Activated CD4-positive, alpha-beta T cell treated with anti-CD3 and anti-CD28 coated beads for 36 hours (primary cell): ENCODE data around the gene PXYLP1. TPM values are rescaled to one million over a fixed set of nuclear protein-coding genes. Genes with fewer than 3 reads are reported as not detected.

Experiments
- ATAC-seq: fragments of 200-7000 bp; cut with Tn5 transposase; one replicate; pipeline ENCODE4 v1.10.0; 2021; ENCODE audit warnings: mild to moderate bottlenecking, moderate library complexity
- CTCF ChIA-PET: fragments of 350-600 bp; sonication (Branson Sonifier 250); formaldehyde crosslinking; loops from one replicate; lab custom pipeline; 2021; ENCODE audit warnings: antibody characterized with exemption; lab: Charles Lee
- POLR2A ChIA-PET: fragments of 350-600 bp; sonication (Branson Sonifier 250); formaldehyde crosslinking; loops from one replicate; lab custom pipeline; 2021; ENCODE audit warnings: antibody characterized with exemption, inconsistent platforms; lab: Charles Lee
- DNase-seq: peaks from one replicate; pipeline ENCODE4 v3.0.0-alpha.2; 2020
- H3K27ac Mint-ChIP-seq: one replicate; pipeline ENCODE4 v1.8.0; 2021; ENCODE audit warnings: mixed read lengths
- H3K27me3 Mint-ChIP-seq: one replicate; pipeline ENCODE4 v1.8.0; 2021; ENCODE audit warnings: mixed read lengths
- H3K36me3 Mint-ChIP-seq: one replicate; pipeline ENCODE4 v1.8.0; 2021; ENCODE audit warnings: low read depth, mixed read lengths
- H3K4me1 Mint-ChIP-seq: one replicate; pipeline ENCODE4 v1.8.0; 2021; ENCODE audit warnings: mixed read lengths
- H3K4me3 Mint-ChIP-seq: one replicate; pipeline ENCODE4 v1.8.0; 2021; ENCODE audit warnings: mild to moderate bottlenecking, moderate library complexity, mixed read lengths
- H3K9me3 Mint-ChIP-seq: one replicate; pipeline ENCODE4 v1.8.0; 2021; ENCODE audit warnings: low read depth, mixed read lengths
- intact Hi-C, 2 experiments: fragments of 100-400 bp; cut with DNase I in 1 of 2; cut with micrococcal nuclease in 1 of 2; formaldehyde crosslinking; loops; one replicate each; pipeline versions ENCODE4 v1.14.2 to v1.15.1; 2022 to 2024; cut with DNase I, micrococcal nuclease
- total RNA-seq, 2 experiments: library from RNA; stranded (reverse); gene quantifications; one replicate each; pipeline ENCODE4 v1.2.3, GENCODE V29; 2021

Gene PXYLP1
- total RNA-seq, 2 experiments from 2014 or later = 10.3 to 12.2 TPM

- CTCF ChIA-PET = interaction anchor here (0.8 to 1.2 kb wide), 2 partner anchors 9 to 26 kb away, joined by 3 read pairs; no protein-coding TSS in a partner anchor
- H3K27ac Mint-ChIP-seq = no peak overlapping the region
These were observed 2.5 kb upstream of the PXYLP1 start for GRCh38 chr3:141229132-141229531.

GRCh38 chr3:141230293-141230692 lies 1.3 kb upstream of the PXYLP1 start:
- Mint-ChIP-seq H3K27ac (peak overlapping the region; percentile 98), H3K4me3 (peak overlapping the region; percentile 94), H3K4me1 (peaks cover 38% of the 10 kb centered on the region), H3K36me3 (peaks cover 6% of the 10 kb centered on the region), H3K27me3 (no peaks in the 10 kb centered on the region), H3K9me3 (no peaks in the 10 kb centered on the region)
- intact Hi-C loops = loop anchor here (2.0 to 10.0 kb wide), 8 partner anchors 73 to 1841 kb away; partner anchors contain the start of genes ATP1B3 (in 1 of the 2), COPB2 (in 1 of the 2) and XRN1 (in 1 of the 2)
- no peak for ATAC-seq
- CTCF ChIA-PET = interaction anchor here (0.6 to 3.1 kb wide), 2 partner anchors 10 to 25 kb away, joined by 4 to 42 read pairs; no protein-coding TSS in a partner anchor
- POLR2A ChIA-PET = no interaction called here
- no peak for DNase-seq

More at GRCh38 chr3:141229132-141229531, 2.5 kb upstream of the PXYLP1 start:
- Mint-ChIP-seq H3K9me3 (peaks cover 4% of the 10 kb centered on the region), H3K4me3 (no peak overlapping the region), H3K27me3 (no peaks in the 10 kb centered on the region), H3K36me3 (no peaks in the 10 kb centered on the region), H3K4me1 (peaks cover 27% of the 10 kb centered on the region)
- POLR2A ChIA-PET = no interaction called here
- intact Hi-C loops = no loop called here
- DNase-seq = no peak
- ATAC-seq = no peak

- POLR2A ChIA-PET = interaction anchor here (0.7 to 1.5 kb wide), 12 partner anchors 11 to 289 kb away, joined by 3 to 9 read pairs (median 4); partner anchors contain the start of gene RASA2
- Mint-ChIP-seq H3K9me3 (no peaks in the 10 kb centered on the region), H3K4me3 (peak overlapping the region; percentile 94), H3K27me3 (no peaks in the 10 kb centered on the region), H3K27ac (peak overlapping the region; percentile 78), H3K36me3 (peaks cover 11% of the 10 kb centered on the region), H3K4me1 (peaks cover 55% of the 10 kb centered on the region)
- peak; percentile 53 for DNase-seq
- peak; percentile 1 for ATAC-seq
- intact Hi-C loops = loop anchor here (1.0 to 10.0 kb wide), 13 partner anchors 24 to 1843 kb away; partner anchors contain the start of genes ATP1B3 (in 1 of the 2), COPB2 (in 1 of the 2), SLC25A36 (in 1 of the 2) and XRN1 (in 1 of the 2)
- CTCF ChIA-PET = interaction anchor here (0.5 to 3.1 kb wide), 31 partner anchors 10 to 223 kb away, joined by 3 to 42 read pairs (median 5); no protein-coding TSS in a partner anchor
These were observed 563 bp downstream of the PXYLP1 start for GRCh38 chr3:141231952-141232823.

- intact Hi-C loops = loop anchor here (5.0 to 10.0 kb wide), 5 partner anchors 219 to 1211 kb away; partner anchors contain the start of genes ATP1B3 (in 1 of the 2) and XRN1 (in 1 of the 2)
- Mint-ChIP-seq H3K4me3 (peak overlapping the region; percentile 94), H3K4me1 (peaks cover 69% of the 10 kb centered on the region), H3K27me3 (no peaks in the 10 kb centered on the region), H3K36me3 (peaks cover 12% of the 10 kb centered on the region), H3K9me3 (no peaks in the 10 kb centered on the region), H3K27ac (no peak overlapping the region)
- ATAC-seq (no peak), DNase-seq (no peak)
- CTCF ChIA-PET = interaction anchor here (0.7 to 3.6 kb wide), 6 partner anchors 8 to 137 kb away, joined by 3 to 42 read pairs (median 12); no protein-coding TSS in a partner anchor
- POLR2A ChIA-PET = interaction anchor here (0.9 to 1.4 kb wide), 3 partner anchors 34 to 78 kb away, joined by 3 to 4 read pairs (median 3); no protein-coding TSS in a partner anchor
These were observed 2.0 kb downstream of the PXYLP1 start for GRCh38 chr3:141233457-141234161.

GRCh38 chr3:141234283-141234682 lies 2.7 kb downstream of the PXYLP1 start:
- intact Hi-C loops = loop anchor here (5.0 to 10.0 kb wide), 5 partner anchors 218 to 1211 kb away; partner anchors contain the start of genes ATP1B3 (in 1 of the 2) and XRN1 (in 1 of the 2)
- Mint-ChIP-seq H3K9me3 (no peaks in the 10 kb centered on the region), H3K4me1 (peaks cover 76% of the 10 kb centered on the region), H3K36me3 (peaks cover 16% of the 10 kb centered on the region), H3K4me3 (no peak overlapping the region), H3K27me3 (no peaks in the 10 kb centered on the region), H3K27ac (no peak overlapping the region)
- no peak for DNase-seq
- ATAC-seq = no peak
- ChIA-PET CTCF (interaction anchor here (0.6 to 3.6 kb wide), 5 partner anchors 12 to 136 kb away, joined by 3 to 22 read pairs (median 3); no protein-coding TSS in a partner anchor), POLR2A (interaction anchor here (0.9 kb wide), 1 partner anchor 33 kb away, joined by 4 read pairs; no protein-coding TSS in a partner anchor)

GRCh38 chr3:141235661-141236171 lies 4.1 kb downstream of the PXYLP1 start:
- H3K4me1 Mint-ChIP-seq = peaks cover 81% of the 10 kb centered on the region
- ATAC-seq (no peak), DNase-seq (no peak)
- H3K36me3 Mint-ChIP-seq = peaks cover 18% of the 10 kb centered on the region
- peak overlapping the region; percentile 5 for H3K27ac Mint-ChIP-seq
- H3K4me3 Mint-ChIP-seq = no peak overlapping the region
- POLR2A ChIA-PET = interaction anchor here (1.0 kb wide), 1 partner anchor 10 kb away, joined by 3 read pairs; no protein-coding TSS in a partner anchor
- intact Hi-C loops = loop anchor here in 1 of 2 experiments (10.0 kb wide), 2 partner anchors 319 to 1209 kb away; partner anchors contain the start of gene XRN1
- CTCF ChIA-PET = interaction anchor here (0.6 to 3.6 kb wide), 10 partner anchors 8 to 552 kb away, joined by 3 to 22 read pairs (median 6); no protein-coding TSS in a partner anchor
- H3K9me3 Mint-ChIP-seq = no peaks in the 10 kb centered on the region
- H3K27me3 Mint-ChIP-seq = no peaks in the 10 kb centered on the region

- H3K27me3 Mint-ChIP-seq = no peaks in the 10 kb centered on the region
- H3K4me3 Mint-ChIP-seq = no peak overlapping the region
- peak overlapping the region; percentile 27 for H3K27ac Mint-ChIP-seq
- ChIA-PET CTCF (interaction anchor here (0.9 to 3.6 kb wide), 9 partner anchors 9 to 216 kb away, joined by 3 to 22 read pairs (median 6); no protein-coding TSS in a partner anchor), POLR2A (interaction anchor here (0.7 to 1.0 kb wide), 2 partner anchors 9 to 70 kb away, joined by 3 read pairs; no protein-coding TSS in a partner anchor)
- intact Hi-C loops = loop anchor here in 1 of 2 experiments (10.0 kb wide), 2 partner anchors 318 to 1208 kb away; partner anchors contain the start of gene XRN1
- DNase-seq = no peak
- no peak for ATAC-seq
- H3K9me3 Mint-ChIP-seq = no peaks in the 10 kb centered on the region
- peaks cover 18% of the 10 kb centered on the region for H3K36me3 Mint-ChIP-seq
- H3K4me1 Mint-ChIP-seq = peaks cover 82% of the 10 kb centered on the region
These were observed 4.7 kb downstream of the PXYLP1 start for GRCh38 chr3:141236361-141236760.

GRCh38 chr3:141237701-141238521 lies 6.3 kb downstream of the PXYLP1 start:
- H3K27ac Mint-ChIP-seq = peak overlapping the region; percentile 88
- POLR2A ChIA-PET = interaction anchor here (0.5 to 1.1 kb wide), 2 partner anchors 24 to 147 kb away, joined by 3 to 5 read pairs; no protein-coding TSS in a partner anchor
- DNase-seq = peak; percentile 61
- H3K4me1 Mint-ChIP-seq = peaks cover 83% of the 10 kb centered on the region
- CTCF ChIA-PET = interaction anchor here (1.0 to 2.3 kb wide), 7 partner anchors 9 to 217 kb away, joined by 3 to 16 read pairs (median 3); no protein-coding TSS in a partner anchor
- ATAC-seq = peak; percentile 92
- intact Hi-C loops = loop anchor here in 1 of 2 experiments (10.0 kb wide), 2 partner anchors 317 to 1207 kb away; partner anchors contain the start of gene XRN1
- peaks cover 25% of the 10 kb centered on the region for H3K36me3 Mint-ChIP-seq
- H3K4me3 Mint-ChIP-seq = peak overlapping the region; percentile 36
- H3K27me3 Mint-ChIP-seq = no peaks in the 10 kb centered on the region
- no peaks in the 10 kb centered on the region for H3K9me3 Mint-ChIP-seq

- intact Hi-C loops = loop anchor here in 1 of 2 experiments (10.0 kb wide), 2 partner anchors 315 to 1205 kb away; partner anchors contain the start of gene XRN1
- H3K27ac Mint-ChIP-seq = peak overlapping the region; percentile 68
- ATAC-seq = no peak
These were observed 8.1 kb downstream of the PXYLP1 start for GRCh38 chr3:141239511-141240281.

More at GRCh38 chr3:141239511-141240281, 8.1 kb downstream of the PXYLP1 start:
- DNase-seq = no peak
- ChIA-PET CTCF (interaction anchor here (1.0 to 2.6 kb wide), 6 partner anchors 10 to 44 kb away, joined by 3 to 8 read pairs (median 4); no protein-coding TSS in a partner anchor), POLR2A (no interaction called here)
- Mint-ChIP-seq H3K27me3 (no peaks in the 10 kb centered on the region), H3K4me3 (no peak overlapping the region), H3K4me1 (peaks cover 77% of the 10 kb centered on the region), H3K9me3 (no peaks in the 10 kb centered on the region), H3K36me3 (peaks cover 26% of the 10 kb centered on the region)
